ENCODE data around the gene SULT1C4. TPM values are rescaled to one million over a fixed set of nuclear protein-coding genes. Genes with fewer than 3 reads are reported as not detected.

Gene SULT1C4
- total and polyA plus RNA-seq, 2 experiments from 2014 or later = 0.87 to 2.1 TPM

DNA sequence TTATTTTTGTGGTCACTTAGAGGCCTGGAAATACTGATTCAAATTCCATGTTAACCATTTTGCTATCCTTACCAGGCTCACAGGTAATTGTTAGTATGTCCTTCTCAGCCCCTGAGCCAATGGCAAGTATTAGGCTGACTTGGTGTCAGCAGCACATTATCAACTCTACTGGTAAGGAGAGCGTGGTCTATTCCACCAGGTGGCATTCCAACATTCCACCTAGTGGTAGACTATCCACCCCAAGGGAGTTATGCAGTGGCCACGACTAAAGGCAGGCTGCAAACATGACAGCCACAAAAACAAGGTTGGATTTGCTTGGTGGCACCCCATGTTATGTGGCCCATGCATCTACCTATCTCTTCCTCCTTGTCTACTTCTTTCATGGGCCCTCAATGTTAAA lies 39.5 kb downstream of the SULT1C4 start:
- Histone ChIP-seq H3K4me3 (no peak overlapping the region), H3K27me3 (ENCODE audit: insufficient read depth) (no peaks in the 10 kb centered on the region), H3F3A (replicated peaks; ENCODE audit: low read depth) (no peaks in the 10 kb centered on the region), H2AFZ (no peak overlapping the region), H3K79me2 (replicated peaks; ENCODE audit: insufficient read depth) (no peaks in the 10 kb centered on the region), H3K27ac (ENCODE audit: low read depth) (no peak overlapping the region), H3K36me3 (ENCODE audit: insufficient read depth) (no peaks in the 10 kb centered on the region), H3K4me1 (ENCODE audit: insufficient read depth) (no peaks in the 10 kb centered on the region), H3K9me2 (ENCODE audit: insufficient read depth) (no peaks in the 10 kb centered on the region), H3K4me2 (no peak overlapping the region), H4K20me1 (replicated peaks; ENCODE audit: insufficient read depth) (no peaks in the 10 kb centered on the region)
- Mint-ChIP-seq H3K9me3 (no peaks in the 10 kb centered on the region), H3K27me3 (ENCODE audit: insufficient read depth, low read depth, poor library complexity) (no peaks in the 10 kb centered on the region), H3K36me3 (ENCODE audit: low read depth) (no peaks in the 10 kb centered on the region), H3K4me1 (no peaks in the 10 kb centered on the region), H3K4me3 (no peak overlapping the region), H3K27ac (no peak overlapping the region)
- ATAC-seq (peak; percentile 72), DNase-seq (ENCODE audit: low spot score) (peak; percentile 43)
- TF ChIP-seq, protein P1, sequence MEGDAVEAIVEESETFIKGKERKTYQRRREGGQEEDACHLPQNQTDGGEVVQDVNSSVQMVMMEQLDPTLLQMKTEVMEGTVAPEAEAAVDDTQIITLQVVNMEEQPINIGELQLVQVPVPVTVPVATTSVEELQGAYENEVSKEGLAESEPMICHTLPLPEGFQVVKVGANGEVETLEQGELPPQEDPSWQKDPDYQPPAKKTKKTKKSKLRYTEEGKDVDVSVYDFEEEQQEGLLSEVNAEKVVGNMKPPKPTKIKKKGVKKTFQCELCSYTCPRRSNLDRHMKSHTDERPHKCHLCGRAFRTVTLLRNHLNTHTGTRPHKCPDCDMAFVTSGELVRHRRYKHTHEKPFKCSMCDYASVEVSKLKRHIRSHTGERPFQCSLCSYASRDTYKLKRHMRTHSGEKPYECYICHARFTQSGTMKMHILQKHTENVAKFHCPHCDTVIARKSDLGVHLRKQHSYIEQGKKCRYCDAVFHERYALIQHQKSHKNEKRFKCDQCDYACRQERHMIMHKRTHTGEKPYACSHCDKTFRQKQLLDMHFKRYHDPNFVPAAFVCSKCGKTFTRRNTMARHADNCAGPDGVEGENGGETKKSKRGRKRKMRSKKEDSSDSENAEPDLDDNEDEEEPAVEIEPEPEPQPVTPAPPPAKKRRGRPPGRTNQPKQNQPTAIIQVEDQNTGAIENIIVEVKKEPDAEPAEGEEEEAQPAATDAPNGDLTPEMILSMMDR (conservative IDR thresholded peaks at IDR 0.05; ENCODE audit: low read depth in 2 of 2) = peak; percentile 36 to 65
- TF ChIP-seq JUNB (IDR thresholded peaks at IDR 0.05; ENCODE audit: unreplicated experiment) = no peak

DNA sequence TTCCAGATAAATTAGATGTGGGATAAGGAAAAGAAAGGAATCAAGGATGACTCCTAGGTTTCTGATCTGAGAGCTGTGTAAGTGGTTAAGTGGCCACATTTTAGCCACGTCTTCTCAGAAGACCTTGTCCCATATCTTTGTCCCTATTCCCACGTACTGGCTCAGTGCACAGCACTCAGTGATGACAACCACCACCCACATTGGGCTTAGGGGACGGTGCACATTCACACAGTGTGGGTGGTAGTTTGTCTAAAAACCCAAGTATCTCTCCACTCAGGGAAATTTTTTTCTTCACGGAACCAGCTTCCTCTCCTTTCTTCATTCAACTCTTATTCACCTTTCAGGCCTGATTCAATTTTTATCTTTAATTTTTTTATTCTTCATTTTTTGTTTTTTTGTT lies 40.7 kb downstream of the SULT1C4 start:
- no peaks in the 10 kb centered on the region for H3K9me2 ChIP-seq (ENCODE audit: insufficient read depth)
- no peaks in the 10 kb centered on the region for H3F3A ChIP-seq (replicated peaks; ENCODE audit: low read depth)
- no peaks in the 10 kb centered on the region for H4K20me1 ChIP-seq (replicated peaks; ENCODE audit: insufficient read depth)
- no peaks in the 10 kb centered on the region for H3K27me3 ChIP-seq (ENCODE audit: insufficient read depth)
- no peak overlapping the region for H2AFZ ChIP-seq
- Mint-ChIP-seq H3K36me3 (ENCODE audit: low read depth) (no peaks in the 10 kb centered on the region), H3K4me1 (no peaks in the 10 kb centered on the region), H3K4me3 (no peak overlapping the region), H3K27ac (no peak overlapping the region), H3K27me3 (ENCODE audit: insufficient read depth, low read depth, poor library complexity) (peaks cover 2% of the 10 kb centered on the region), H3K9me3 (no peaks in the 10 kb centered on the region)
- ATAC-seq = no peak
- DNase-seq (ENCODE audit: low spot score) = no peak
- no peak overlapping the region for H3K4me3 ChIP-seq
- no peaks in the 10 kb centered on the region for H3K36me3 ChIP-seq (ENCODE audit: insufficient read depth)
- no peak overlapping the region for H3K27ac ChIP-seq (ENCODE audit: low read depth)
- H3K4me1 ChIP-seq (ENCODE audit: insufficient read depth) = no peaks in the 10 kb centered on the region
- no peak overlapping the region for H3K4me2 ChIP-seq
- no peaks in the 10 kb centered on the region for H3K79me2 ChIP-seq (replicated peaks; ENCODE audit: insufficient read depth)
- TF ChIP-seq NANOG (IDR thresholded peaks at IDR 0.05; ENCODE audit: borderline replicate concordance) = no peak
- TF ChIP-seq, protein P2, sequence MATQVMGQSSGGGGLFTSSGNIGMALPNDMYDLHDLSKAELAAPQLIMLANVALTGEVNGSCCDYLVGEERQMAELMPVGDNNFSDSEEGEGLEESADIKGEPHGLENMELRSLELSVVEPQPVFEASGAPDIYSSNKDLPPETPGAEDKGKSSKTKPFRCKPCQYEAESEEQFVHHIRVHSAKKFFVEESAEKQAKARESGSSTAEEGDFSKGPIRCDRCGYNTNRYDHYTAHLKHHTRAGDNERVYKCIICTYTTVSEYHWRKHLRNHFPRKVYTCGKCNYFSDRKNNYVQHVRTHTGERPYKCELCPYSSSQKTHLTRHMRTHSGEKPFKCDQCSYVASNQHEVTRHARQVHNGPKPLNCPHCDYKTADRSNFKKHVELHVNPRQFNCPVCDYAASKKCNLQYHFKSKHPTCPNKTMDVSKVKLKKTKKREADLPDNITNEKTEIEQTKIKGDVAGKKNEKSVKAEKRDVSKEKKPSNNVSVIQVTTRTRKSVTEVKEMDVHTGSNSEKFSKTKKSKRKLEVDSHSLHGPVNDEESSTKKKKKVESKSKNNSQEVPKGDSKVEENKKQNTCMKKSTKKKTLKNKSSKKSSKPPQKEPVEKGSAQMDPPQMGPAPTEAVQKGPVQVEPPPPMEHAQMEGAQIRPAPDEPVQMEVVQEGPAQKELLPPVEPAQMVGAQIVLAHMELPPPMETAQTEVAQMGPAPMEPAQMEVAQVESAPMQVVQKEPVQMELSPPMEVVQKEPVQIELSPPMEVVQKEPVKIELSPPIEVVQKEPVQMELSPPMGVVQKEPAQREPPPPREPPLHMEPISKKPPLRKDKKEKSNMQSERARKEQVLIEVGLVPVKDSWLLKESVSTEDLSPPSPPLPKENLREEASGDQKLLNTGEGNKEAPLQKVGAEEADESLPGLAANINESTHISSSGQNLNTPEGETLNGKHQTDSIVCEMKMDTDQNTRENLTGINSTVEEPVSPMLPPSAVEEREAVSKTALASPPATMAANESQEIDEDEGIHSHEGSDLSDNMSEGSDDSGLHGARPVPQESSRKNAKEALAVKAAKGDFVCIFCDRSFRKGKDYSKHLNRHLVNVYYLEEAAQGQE (IDR thresholded peaks at IDR 0.05; ENCODE audit: unreplicated experiment) = no peak
- TF ChIP-seq, protein P3, sequence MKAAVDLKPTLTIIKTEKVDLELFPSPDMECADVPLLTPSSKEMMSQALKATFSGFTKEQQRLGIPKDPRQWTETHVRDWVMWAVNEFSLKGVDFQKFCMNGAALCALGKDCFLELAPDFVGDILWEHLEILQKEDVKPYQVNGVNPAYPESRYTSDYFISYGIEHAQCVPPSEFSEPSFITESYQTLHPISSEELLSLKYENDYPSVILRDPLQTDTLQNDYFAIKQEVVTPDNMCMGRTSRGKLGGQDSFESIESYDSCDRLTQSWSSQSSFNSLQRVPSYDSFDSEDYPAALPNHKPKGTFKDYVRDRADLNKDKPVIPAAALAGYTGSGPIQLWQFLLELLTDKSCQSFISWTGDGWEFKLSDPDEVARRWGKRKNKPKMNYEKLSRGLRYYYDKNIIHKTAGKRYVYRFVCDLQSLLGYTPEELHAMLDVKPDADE (IDR thresholded peaks at IDR 0.05) = no peak
- TF ChIP-seq CREB1 (CRISPR knock-in tag; IDR thresholded peaks at IDR 0.05; ENCODE audit: low read depth) = no peak
- no peak for TF ChIP-seq ZNF331 (CRISPR knock-in tag; IDR thresholded peaks at IDR 0.05; ENCODE audit: low read depth)
- TF ChIP-seq POLR2AphosphoS5 (IDR thresholded peaks at IDR 0.05; ENCODE audit: low read depth) = no peak
- TF ChIP-seq EZH2phosphoT487 (IDR thresholded peaks at IDR 0.05; ENCODE audit: unreplicated experiment) = no peak
- no peak for TF ChIP-seq STAT1 (IDR thresholded peaks at IDR 0.05; ENCODE audit: unreplicated experiment)
- TF ChIP-seq ZNF114 (CRISPR knock-in tag; IDR thresholded peaks at IDR 0.05) = no peak
- TF ChIP-seq EZH2 (IDR thresholded peaks at IDR 0.05; ENCODE audit: low read depth, unreplicated experiment) = no peak

Measured in GM23338 (cell line).